Endometrium (tissue), 2 donors: ENCODE results near the gene OTUD1.

Source experiments
- FAIRE-seq: peaks from 2 replicates; lab custom pipeline; 2012; peaks lifted over from hg19 to GRCh38; lab: Jason Lieb, UNC
- donor health status: control.
- donor health status: control.

Gene OTUD1

GRCh38 chr10:23422003-23422411, 16.9 kb upstream of the OTUD1 start:
- FAIRE-seq: no peak

DNA sequence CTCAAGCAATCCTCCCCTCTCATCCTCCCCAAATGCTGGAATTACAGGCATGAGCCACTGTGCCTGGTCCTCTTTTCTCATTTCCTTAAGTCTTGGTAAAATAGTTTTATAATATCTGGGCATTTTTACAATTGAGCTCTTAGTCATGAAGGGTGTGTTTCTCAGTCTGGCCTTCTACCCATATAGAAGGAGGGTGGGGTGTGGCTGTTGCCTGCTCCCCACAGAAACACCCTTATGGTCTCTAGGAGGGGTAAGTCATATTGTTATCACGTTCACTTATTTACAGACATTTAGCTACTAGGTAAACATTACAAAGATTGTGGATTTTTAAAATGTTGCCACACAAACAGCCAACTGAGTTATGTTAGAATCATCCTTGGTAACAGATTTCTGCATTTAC, 6.7 kb upstream of the OTUD1 start:
- no peak for FAIRE-seq

DNA sequence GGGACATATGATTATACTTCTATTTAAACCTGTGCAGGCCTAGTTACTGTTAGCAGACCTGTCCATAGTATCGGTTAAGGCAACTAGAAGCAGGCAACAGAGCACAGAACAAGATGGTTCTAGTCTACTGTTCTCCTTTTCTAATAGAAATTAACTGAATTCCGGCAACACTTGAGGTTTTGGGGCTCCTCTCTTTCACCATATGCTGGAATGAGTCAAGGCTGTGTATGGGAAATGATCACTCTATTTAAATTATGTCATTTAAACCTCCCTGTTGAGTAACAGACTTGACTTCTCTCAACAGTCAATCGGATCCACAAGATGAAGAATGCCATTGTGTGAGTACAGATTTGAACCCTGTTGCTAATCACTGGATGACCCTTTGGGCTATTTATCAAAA, 6.2 kb upstream of the OTUD1 start:
- FAIRE-seq: no peak

GRCh38 chr10:23433701-23434100, 5.2 kb upstream of the OTUD1 start:
- no peak for FAIRE-seq

- FAIRE-seq: no peak
These were observed 3.5 kb upstream of the OTUD1 start for GRCh38 chr10:23435378-23435777.

DNA sequence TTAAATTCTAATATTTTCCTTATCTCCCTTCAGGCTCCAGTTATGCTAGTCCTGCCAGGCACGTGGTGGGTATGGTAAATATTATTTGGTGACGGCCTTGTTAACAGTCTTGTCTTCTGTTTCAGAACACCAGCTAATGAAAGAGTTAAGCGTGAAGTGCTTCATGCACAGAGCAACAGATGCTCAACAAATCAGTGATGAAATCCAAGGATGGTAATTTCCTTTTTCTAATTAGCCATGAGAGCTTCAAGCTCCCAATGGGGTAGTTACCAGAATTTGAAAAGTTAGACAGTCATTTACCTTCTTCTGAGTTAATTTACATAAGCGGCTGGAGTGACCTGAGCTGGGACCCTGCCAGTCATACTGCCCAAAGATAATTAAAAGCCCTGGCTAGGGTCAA, 1.9 kb upstream of the OTUD1 start:
- FAIRE-seq: no peak

DNA sequence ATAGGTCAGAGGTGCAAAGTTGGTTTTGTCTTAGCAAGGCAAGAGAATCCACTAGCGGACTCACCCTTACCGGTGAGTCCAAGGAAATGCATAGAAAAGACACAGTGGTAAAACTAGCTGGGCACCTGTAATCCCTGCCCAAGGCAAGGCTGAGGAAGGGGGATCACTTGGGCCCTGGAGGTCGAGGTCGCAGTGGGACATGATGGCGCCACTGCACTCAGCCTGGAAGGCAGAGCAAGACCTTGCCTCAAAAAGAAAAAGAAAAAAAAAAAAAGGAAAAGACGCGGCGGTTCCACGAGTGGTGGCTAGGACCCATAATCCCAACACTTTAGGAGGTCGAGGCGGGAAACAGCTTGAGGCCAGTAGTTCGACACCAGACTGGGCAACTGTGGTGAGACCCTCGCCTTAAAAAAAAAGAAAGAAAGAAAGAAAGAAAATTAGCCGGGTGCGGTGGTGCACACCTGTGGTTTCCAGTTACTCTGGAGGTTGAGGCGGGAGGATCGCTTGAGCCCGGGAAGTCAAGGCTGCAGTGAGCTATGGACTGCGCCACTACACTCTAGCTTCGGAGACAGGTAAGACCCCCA, 820 bp upstream of the OTUD1 start:
- no peak for FAIRE-seq

DNA sequence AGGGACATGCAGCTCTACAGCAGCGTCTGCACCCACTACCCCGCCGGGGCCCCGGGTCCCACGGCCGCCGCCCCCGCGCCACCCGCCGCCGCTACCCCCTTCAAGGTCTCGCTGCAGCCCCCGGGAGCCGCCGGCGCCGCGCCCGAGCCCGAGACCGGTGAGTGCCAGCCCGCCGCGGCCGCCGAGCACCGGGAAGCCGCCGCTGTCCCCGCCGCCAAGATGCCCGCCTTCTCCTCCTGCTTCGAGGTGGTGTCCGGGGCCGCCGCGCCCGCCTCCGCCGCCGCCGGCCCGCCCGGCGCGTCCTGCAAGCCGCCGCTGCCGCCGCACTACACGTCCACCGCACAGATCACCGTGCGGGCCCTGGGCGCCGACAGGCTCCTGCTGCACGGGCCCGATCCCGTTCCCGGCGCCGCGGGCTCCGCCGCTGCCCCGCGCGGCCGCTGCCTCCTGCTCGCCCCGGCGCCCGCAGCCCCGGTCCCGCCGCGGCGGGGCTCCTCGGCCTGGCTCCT, 631 bp downstream of the OTUD1 start:
- no peak for FAIRE-seq

- no peak for FAIRE-seq
These were observed 1.4 kb downstream of the OTUD1 start for GRCh38 chr10:23439961-23440889.

GRCh38 chr10:23441251-23441650, 2.4 kb downstream of the OTUD1 start:
- FAIRE-seq: peak; percentile 85

- FAIRE-seq: no peak
These were observed 4.1 kb downstream of the OTUD1 start for GRCh38 chr10:23442936-23443335.

DNA sequence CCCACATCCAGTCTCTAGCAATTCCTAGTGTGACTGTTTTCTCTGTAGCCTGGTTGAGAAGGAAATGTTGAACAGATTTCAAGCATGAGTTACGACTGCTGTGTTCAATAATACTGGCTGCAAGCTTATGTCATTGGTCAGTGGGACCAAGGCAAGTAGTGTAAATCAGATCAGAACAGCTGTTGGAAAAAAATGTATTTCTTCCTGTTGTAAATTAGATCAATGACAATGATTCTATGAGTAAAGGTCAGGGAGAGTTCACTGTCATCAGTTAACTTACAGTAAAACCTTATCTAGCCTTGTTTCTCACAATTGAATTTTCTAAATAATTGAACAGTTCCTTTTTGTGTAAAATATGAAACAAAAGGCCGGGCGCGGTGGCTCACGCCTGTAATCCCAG, 6.7 kb downstream of the OTUD1 start:
- no peak for FAIRE-seq

DNA sequence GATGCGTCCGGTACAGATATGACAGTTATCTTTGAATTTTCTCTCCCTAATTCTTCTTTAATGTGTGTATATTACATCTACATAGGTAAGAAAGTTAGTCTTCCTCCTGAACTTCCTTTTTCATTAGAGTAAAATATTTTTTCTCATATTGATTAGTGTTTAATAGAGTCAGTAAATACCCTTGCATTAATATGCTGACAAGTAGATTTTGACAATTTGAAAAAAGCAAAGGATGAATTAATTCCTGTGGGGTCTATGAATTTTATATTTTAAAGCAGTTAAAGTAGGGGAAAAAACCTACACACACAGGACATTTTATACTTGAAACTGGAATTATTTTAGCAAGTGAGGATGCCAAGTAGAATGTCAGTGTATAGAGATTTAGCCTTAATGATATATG, 9.4 kb downstream of the OTUD1 start:
- FAIRE-seq: no peak

- FAIRE-seq: no peak
These were observed 10.1 kb downstream of the OTUD1 start for GRCh38 chr10:23448802-23449570.

DNA sequence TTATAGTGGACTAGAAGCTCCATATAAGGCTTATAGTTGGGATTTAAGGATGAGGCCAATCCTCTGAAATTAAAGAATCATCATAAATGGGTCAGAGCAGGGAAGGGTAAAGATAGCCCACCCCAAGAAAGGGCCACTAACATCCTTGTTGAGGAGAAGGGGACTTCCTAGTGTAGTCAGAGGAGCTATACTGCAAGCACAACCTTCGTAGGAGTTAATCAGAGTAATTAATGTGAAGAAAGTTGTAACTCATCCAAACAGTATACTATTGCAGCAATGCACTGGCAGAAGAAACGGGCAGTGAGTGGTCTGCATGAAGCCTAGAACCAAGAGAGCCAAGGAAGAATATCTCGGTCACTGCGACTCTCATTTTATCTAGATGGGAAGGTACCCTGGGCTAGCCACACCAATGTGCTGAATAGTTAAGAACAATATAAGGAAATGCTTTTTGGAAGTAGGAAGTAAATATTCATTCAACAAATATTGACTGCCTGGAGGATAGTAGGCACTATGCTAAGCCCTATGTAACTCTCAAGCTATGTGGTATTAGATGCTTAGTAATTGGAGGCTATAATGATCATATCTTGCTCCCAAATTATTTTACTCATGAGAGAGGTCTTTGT, 13.3 kb downstream of the OTUD1 start:
- FAIRE-seq: no peak

- FAIRE-seq: no peak
These were observed 14.6 kb downstream of the OTUD1 start for GRCh38 chr10:23453465-23453864.

DNA sequence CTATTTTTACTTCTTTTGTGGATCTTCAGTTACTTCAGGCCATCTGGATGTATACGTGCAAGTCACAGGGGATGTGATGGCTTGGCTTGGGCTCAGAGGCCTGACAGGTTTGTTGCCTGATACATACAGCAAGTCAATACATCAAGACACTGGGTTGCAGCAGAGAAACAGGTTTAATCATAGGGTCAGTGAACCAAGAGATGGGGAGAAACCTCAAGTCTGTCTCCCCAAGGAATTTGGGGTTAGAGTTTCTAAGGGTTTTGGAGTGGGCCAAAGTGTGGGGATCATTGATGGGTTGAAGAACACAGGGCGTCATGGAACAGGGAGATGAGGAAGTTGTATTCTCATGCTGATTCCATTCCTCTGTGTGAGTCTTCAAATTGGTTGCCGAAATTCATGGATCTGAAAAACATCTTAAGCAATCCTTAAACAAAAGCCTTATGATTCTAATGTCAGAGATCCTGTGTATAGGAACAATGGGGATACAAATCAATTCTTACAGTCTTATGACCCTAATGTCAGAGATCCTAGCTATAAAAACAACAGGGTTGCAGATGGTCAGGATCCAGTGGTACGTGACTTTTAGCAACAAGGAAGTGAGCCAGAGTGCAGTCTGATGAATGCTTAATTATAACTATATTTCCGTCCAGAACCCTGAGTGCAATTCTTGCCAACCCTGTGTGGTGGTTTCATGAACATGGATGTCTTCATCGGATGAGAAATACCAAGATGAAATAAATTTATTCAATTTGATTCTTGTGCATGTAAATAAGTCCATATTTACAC, 18.9 kb downstream of the OTUD1 start:
- FAIRE-seq: no peak

DNA sequence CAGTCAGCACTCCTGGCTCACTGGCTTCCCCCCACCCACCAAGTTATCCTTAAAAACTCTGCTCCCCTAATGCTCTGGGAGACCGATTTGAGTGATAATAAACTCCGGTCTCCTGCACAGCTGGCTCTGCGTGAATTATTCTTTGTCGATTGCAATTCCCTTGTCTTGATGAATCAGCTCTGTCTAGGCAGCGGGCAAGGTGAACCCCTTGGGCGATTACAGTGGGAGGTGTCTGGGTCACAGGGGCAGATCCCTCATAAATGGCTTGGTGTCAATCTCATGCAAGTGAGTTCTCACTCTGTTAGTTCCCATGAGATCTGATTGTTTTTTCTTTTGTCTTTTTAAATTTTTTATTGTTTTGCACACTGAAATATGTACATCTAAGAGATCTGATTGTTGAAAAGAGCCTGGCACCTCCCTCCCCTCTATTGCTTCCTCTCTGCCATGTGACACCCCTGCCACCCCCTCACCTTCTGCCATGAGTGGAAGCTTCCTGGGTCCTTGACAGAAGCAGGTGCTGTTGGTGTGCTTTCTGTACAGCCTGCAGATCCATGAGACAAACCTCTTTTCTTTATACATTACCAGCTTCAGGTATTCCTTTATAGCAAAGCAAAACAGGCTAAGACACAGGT, 20.5 kb downstream of the OTUD1 start:
- FAIRE-seq: no peak

GRCh38 chr10:23461557-23461956, 22.7 kb downstream of the OTUD1 start:
- no peak for FAIRE-seq

- no peak for FAIRE-seq
These were observed 28.1 kb downstream of the OTUD1 start for GRCh38 chr10:23467012-23467411.

DNA sequence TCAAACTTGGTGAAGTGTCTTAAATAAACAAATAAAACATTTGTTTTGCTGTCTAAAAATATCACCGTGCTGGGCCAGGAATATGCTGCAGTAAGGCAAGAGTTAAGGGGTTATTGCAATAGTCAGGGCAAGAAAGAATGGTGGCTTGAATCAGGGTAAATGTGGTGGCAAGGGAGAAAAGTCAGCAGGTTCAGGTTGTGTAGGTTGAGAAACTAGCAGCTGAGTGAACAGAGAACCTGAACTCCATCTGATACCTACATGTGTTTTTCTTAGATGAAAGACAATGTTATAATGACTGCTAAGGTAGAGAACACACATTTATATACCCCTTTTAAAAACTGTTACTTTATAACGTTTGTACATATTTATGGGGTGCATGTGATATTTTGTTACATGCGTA, 28.7 kb downstream of the OTUD1 start:
- no peak for FAIRE-seq
